GM12878 (cell line): ENCODE data around the gene RBM6. TPM values are rescaled to one million over a fixed set of nuclear protein-coding genes. Genes with fewer than 3 reads are reported as not detected.

Experiments
- ATAC-seq: fragments of 200-7000 bp; cut with Tn5 transposase; 3 replicates; pipeline ENCODE4 v1.9.1; 2020; ENCODE audit warnings: mild to moderate bottlenecking, moderate library complexity
- BruUV-seq: library from RNA; stranded (reverse); fragments of 400-500 nt; replicated peaks from 2 replicates; lab custom pipeline; 2021; lab: Mats Ljungman, UMichigan
- CTCF ChIA-PET: fragments of 300-600 bp; sonication (Branson Sonifier 250); formaldehyde crosslinking; extraction: SDS; loops from one replicate; lab custom pipeline; 2021; ENCODE audit warnings: inconsistent platforms; lab: Yijun Ruan, JAX
- POLR2A ChIA-PET: fragments of 350-600 bp; formaldehyde crosslinking; extraction: SDS; loops from one replicate; lab custom pipeline; 2021; ENCODE audit warnings: inconsistent platforms; lab: Charles Lee
- RAD21 ChIA-PET: fragments of 300-600 bp; sonication (Branson Sonifier 250); formaldehyde crosslinking; loops from one replicate; lab custom pipeline; 2023; ENCODE audit warnings: antibody characterized with exemption; ENCODE audit not compliant: unreplicated experiment; lab: Charles Lee
- SMC1A ChIA-PET: fragments of 300-600 bp; sonication (Branson Sonifier 250); formaldehyde crosslinking; loops from one replicate; lab custom pipeline; 2023; ENCODE audit not compliant: unreplicated experiment, uncharacterized antibody; lab: Charles Lee
- DNase-seq: peaks from one replicate; pipeline ENCODE4 v3.0.0-alpha.2; 2011; ENCODE audit warnings: low read depth, low spot score
- FAIRE-seq: peaks from 3 replicates; lab custom pipeline; 2011; peaks lifted over from hg19 to GRCh38; lab: Jason Lieb, UNC
- H2AFZ ChIP-seq: 2 replicates; pipeline ENCODE4 v1.6.0; 2011; ENCODE audit warnings: low read depth, low read length, control low read depth; ENCODE audit not compliant: control insufficient read depth
- H3K27ac ChIP-seq: 2 replicates; pipeline ENCODE4 v1.5.1; 2011; ENCODE audit warnings: control low read depth; ENCODE audit not compliant: control insufficient read depth, insufficient read depth
- H3K27me3 ChIP-seq, 2 experiments: replicated peaks in 1 of 2; 2 replicates each; pipeline versions ENCODE4 v1.6.0 to v1.6.1; 2011; ENCODE audit warnings: low read length in 1 of 2; ENCODE audit not compliant: control insufficient read depth in 2 of 2, insufficient read depth in 2 of 2
- H3K36me3 ChIP-seq, 2 experiments: 2 replicates each; pipeline ENCODE4 v1.5.1; 2011; ENCODE audit warnings: low read length in 1 of 2; ENCODE audit not compliant: control insufficient read depth in 2 of 2, insufficient read depth in 2 of 2
- H3K4me1 ChIP-seq: 2 replicates; pipeline ENCODE4 v1.6.1; 2011; ENCODE audit warnings: mild to moderate bottlenecking, low read length, moderate library complexity, mixed read lengths; ENCODE audit not compliant: control insufficient read depth, insufficient read depth
- H3K4me2 ChIP-seq: 2 replicates; pipeline ENCODE4 v1.6.0; 2011; ENCODE audit warnings: control low read depth; ENCODE audit not compliant: control insufficient read depth, insufficient read depth
- H3K4me3 ChIP-seq: fragments of 200-600 bp; sonication (generic); 2 replicates; pipeline ENCODE4 v1.5.1; 2016
- H3K79me2 ChIP-seq: 2 replicates; pipeline ENCODE4 v1.6.0; 2011; ENCODE audit warnings: low read length; ENCODE audit not compliant: control insufficient read depth, insufficient read depth
- H3K9ac ChIP-seq: 2 replicates; pipeline ENCODE4 v1.8.0; 2011; ENCODE audit warnings: low read length, control low read depth, mixed read lengths; ENCODE audit not compliant: control insufficient read depth, insufficient read depth
- H3K9me3 ChIP-seq: replicated peaks from 3 replicates; pipeline ENCODE4 v1.5.1; 2011; ENCODE audit warnings: mild to moderate bottlenecking, low read length; ENCODE audit not compliant: control insufficient read depth, insufficient read depth
- H4K20me1 ChIP-seq: 2 replicates; pipeline ENCODE4 v1.6.0; 2011; ENCODE audit not compliant: control insufficient read depth, insufficient read depth
- BACH1 ChIP-seq: fragments of 450-650 bp; IDR thresholded peaks from 2 replicates; pipeline ENCODE4 v1.6.1; 2017; ENCODE audit warnings: mild to moderate bottlenecking, borderline replicate concordance
- BCL11A ChIP-seq: IDR thresholded peaks from 2 replicates; pipeline ENCODE4 v1.6.1; 2011; ENCODE audit warnings: low read depth, low read length
- BMI1 ChIP-seq: fragments of 450-650 bp; IDR thresholded peaks from 2 replicates; pipeline ENCODE4 v1.6.1; 2016; ENCODE audit warnings: mild to moderate bottlenecking, moderate library complexity, borderline replicate concordance
- CHD1 ChIP-seq: IDR thresholded peaks from 2 replicates; pipeline ENCODE4 v1.6.1; 2012; ENCODE audit warnings: low read depth, low read length, improper control_type of control experiment
- GATAD2B ChIP-seq: fragments of 450-650 bp; conservative IDR thresholded peaks from 2 replicates; pipeline ENCODE4 v1.6.1; 2017; ENCODE audit warnings: low read depth, mild to moderate bottlenecking, moderate library complexity
- MEF2B ChIP-seq: fragments of 450-650 bp; IDR thresholded peaks from 2 replicates; pipeline ENCODE4 v1.6.1; 2018; ENCODE audit warnings: mild to moderate bottlenecking, moderate library complexity; ENCODE audit not compliant: partially characterized antibody, poor library complexity, severe bottlenecking
- NR2C2 ChIP-seq: IDR thresholded peaks from 2 replicates; pipeline ENCODE4 v1.6.1; 2011; ENCODE audit warnings: borderline replicate concordance, low read depth; ENCODE audit not compliant: control insufficient read depth, insufficient read length
- RBBP5 ChIP-seq: fragments of 200-600 bp; sonication (generic); conservative IDR thresholded peaks from 2 replicates; pipeline ENCODE4 v1.6.1; 2016
- SIN3A ChIP-seq: IDR thresholded peaks from 2 replicates; pipeline ENCODE4 v1.6.1; 2012; ENCODE audit warnings: low read depth, low read length, improper control_type of control experiment
- SP1 ChIP-seq: IDR thresholded peaks from one replicate; pipeline ENCODE4 v1.6.1; 2011; ENCODE audit warnings: low read depth, low read length
- STAT1 ChIP-seq: fragments of 450-650 bp; conservative IDR thresholded peaks from 2 replicates; pipeline ENCODE4 v1.6.1; 2014; ENCODE audit warnings: antibody characterized with exemption, mild to moderate bottlenecking
- TARDBP ChIP-seq: IDR thresholded peaks from 2 replicates; pipeline ENCODE4 v1.6.1; 2016; ENCODE audit warnings: borderline replicate concordance
- ZBED1 ChIP-seq: IDR thresholded peaks from 2 replicates; pipeline ENCODE4 v1.6.1; 2016; ENCODE audit warnings: borderline replicate concordance
- ZNF207 ChIP-seq: fragments of 450-650 bp; IDR thresholded peaks from 2 replicates; pipeline ENCODE4 v1.6.1; 2014; ENCODE audit warnings: antibody characterized with exemption, mild to moderate bottlenecking, borderline replicate concordance
- WGBS: methylation state at CpG from one replicate; pipeline ENCODE4 v1.1.6; 2016; ENCODE audit warnings: low lambda C conversion rate; ENCODE audit not compliant: insufficient replicate concordance, insufficient coverage; ENCODE audit errors: missing lambda C conversion rate; 5-methylcytosine and 5-hydroxymethylcytosine counted together
- in situ Hi-C: fragments of 300-500 bp; cut with MboI; formaldehyde crosslinking; loops from 9 replicates; pipeline ENCODE4 v1.14.3; 2018; ENCODE audit warnings: mixed read lengths
- intact Hi-C: fragments of 100-400 bp; cut with micrococcal nuclease; formaldehyde crosslinking; loops from one replicate; pipeline ENCODE4 v1.14.2; 2022; ENCODE audit not compliant: unreplicated experiment
- polyA plus RNA-seq, 11 experiments: library from polyadenylated mRNA; depleted of rRNA in 4 of 11; unstranded in 6 of 11; stranded (reverse) in 5 of 11; fragments of >200 nt; fragmentation: Nextera tagmentation in 4 of 11; fragmentation: Illumina TruSeq in 1 of 11; extraction: Ambion mirVana in 4 of 11; extraction: Trizol in 1 of 11; gene quantifications; 1 replicate in 1 of 11; 2 replicates in 10 of 11; pipeline versions ENCODE4 v1.2.1 to v1.2.3, GENCODE V29; 2011 to 2016; ENCODE audit warnings: inconsistent platforms in 2 of 11, missing spikeins in 2 of 11, low read depth in 1 of 11
- total RNA-seq, 4 experiments: library from RNA; depleted of rRNA in 3 of 4; stranded (reverse); fragments of >200 nt in 3 of 4; fragmentation: Illumina TruSeq in 1 of 4; extraction: Trizol in 1 of 4; gene quantifications; 2 replicates each; pipeline versions ENCODE4 v1.2.1 to v1.2.3, GENCODE V29; 2013 to 2021
- TF ChIP-seq, protein P1 (sequence below): IDR thresholded peaks from 2 replicates; pipeline ENCODE4 v1.6.1; 2011; ENCODE audit warnings: mild to moderate bottlenecking, low read depth, low read length, moderate library complexity; ENCODE audit not compliant: insufficient replicate concordance
- TF ChIP-seq, protein P2 (sequence below): fragments of 450-650 bp; IDR thresholded peaks from 2 replicates; pipeline ENCODE4 v1.6.1; 2017; ENCODE audit warnings: mild to moderate bottlenecking, moderate library complexity

Gene RBM6
- total and polyA plus RNA-seq, 10 of the 15 experiments (the other 5 are each of a cell fraction or from before 2014, with no cell fraction given): 45.3 to 103 (median 81.3) TPM

DNA sequence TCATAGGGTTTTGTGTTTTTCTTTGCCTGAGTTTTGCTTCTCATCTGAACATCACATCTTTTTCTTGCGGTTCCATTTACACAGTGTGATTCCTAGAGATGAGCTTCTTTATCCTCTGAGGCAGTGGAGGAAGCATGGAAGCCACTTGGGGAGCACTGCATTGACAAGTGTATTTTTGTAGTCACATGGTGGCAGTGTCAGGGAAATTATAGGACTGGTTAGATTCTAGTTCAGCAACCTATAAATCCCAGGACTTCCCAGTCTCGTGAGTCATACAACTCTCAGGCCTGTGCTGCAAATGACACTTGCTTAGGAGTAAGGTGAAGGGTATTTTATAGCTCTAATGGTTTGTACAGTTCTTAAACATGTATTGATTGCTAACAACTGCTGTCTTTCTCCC, 58.4 kb downstream of the RBM6 start (continued):
- TF ChIP-seq, protein P1, sequence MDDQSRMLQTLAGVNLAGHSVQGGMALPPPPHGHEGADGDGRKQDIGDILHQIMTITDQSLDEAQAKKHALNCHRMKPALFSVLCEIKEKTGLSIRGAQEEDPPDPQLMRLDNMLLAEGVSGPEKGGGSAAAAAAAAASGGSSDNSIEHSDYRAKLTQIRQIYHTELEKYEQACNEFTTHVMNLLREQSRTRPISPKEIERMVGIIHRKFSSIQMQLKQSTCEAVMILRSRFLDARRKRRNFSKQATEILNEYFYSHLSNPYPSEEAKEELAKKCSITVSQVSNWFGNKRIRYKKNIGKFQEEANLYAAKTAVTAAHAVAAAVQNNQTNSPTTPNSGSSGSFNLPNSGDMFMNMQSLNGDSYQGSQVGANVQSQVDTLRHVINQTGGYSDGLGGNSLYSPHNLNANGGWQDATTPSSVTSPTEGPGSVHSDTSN: no peak
- TF ChIP-seq STAT1: no peak
- no peak for TF ChIP-seq ZBED1

GRCh38 chr3:50001511-50001910, 61.6 kb downstream of the RBM6 start:
- Histone ChIP-seq H3K27me3 (no peaks in the 10 kb centered on the region), H3K9ac (no peak overlapping the region), H3K36me3 (peaks cover 0 to 7% of the 10 kb centered on the region in 2 experiments; a peak in 3 of 4 replicates), H3K4me2 (no peak overlapping the region), H3K79me2 (no peaks in the 10 kb centered on the region; the same call in 1 of the 2 replicates), H3K4me3 (no peak overlapping the region), H3K4me1 (no peaks in the 10 kb centered on the region; the same call in 1 of the 2 replicates), H3K9me3 (no peaks in the 10 kb centered on the region), H4K20me1 (peaks cover 4% of the 10 kb centered on the region; the same call in 1 of the 2 replicates), H3K27ac (no peak overlapping the region), H2AFZ (no peak overlapping the region)
- FAIRE-seq: no peak
- SMC1A ChIA-PET: no interaction called here
- no peak for ATAC-seq
- POLR2A ChIA-PET: no interaction called here
- intact Hi-C loops (no loop called here), in situ Hi-C loops (no loop called here)
- no TSS peak for BruUV-seq
- WGBS: 98% methylated on average over 3 of the region's 3 CpGs
- CTCF ChIA-PET: interaction anchor here (0.6 kb wide), 1 partner anchor 32 kb away, joined by 4 read pairs; no protein-coding TSS in a partner anchor
- no peak for DNase-seq
- RAD21 ChIA-PET: no interaction called here
- TF ChIP-seq BMI1: no peak
- no peak for TF ChIP-seq ZNF207
- no peak for TF ChIP-seq CHD1
- no peak for TF ChIP-seq NR2C2
- no peak for TF ChIP-seq GATAD2B
- TF ChIP-seq RBBP5: no peak
- TF ChIP-seq MEF2B: no peak
- no peak for TF ChIP-seq BCL11A
- TF ChIP-seq TARDBP: no peak
- TF ChIP-seq SP1: no peak
- TF ChIP-seq SIN3A: no peak
- TF ChIP-seq, protein P2, sequence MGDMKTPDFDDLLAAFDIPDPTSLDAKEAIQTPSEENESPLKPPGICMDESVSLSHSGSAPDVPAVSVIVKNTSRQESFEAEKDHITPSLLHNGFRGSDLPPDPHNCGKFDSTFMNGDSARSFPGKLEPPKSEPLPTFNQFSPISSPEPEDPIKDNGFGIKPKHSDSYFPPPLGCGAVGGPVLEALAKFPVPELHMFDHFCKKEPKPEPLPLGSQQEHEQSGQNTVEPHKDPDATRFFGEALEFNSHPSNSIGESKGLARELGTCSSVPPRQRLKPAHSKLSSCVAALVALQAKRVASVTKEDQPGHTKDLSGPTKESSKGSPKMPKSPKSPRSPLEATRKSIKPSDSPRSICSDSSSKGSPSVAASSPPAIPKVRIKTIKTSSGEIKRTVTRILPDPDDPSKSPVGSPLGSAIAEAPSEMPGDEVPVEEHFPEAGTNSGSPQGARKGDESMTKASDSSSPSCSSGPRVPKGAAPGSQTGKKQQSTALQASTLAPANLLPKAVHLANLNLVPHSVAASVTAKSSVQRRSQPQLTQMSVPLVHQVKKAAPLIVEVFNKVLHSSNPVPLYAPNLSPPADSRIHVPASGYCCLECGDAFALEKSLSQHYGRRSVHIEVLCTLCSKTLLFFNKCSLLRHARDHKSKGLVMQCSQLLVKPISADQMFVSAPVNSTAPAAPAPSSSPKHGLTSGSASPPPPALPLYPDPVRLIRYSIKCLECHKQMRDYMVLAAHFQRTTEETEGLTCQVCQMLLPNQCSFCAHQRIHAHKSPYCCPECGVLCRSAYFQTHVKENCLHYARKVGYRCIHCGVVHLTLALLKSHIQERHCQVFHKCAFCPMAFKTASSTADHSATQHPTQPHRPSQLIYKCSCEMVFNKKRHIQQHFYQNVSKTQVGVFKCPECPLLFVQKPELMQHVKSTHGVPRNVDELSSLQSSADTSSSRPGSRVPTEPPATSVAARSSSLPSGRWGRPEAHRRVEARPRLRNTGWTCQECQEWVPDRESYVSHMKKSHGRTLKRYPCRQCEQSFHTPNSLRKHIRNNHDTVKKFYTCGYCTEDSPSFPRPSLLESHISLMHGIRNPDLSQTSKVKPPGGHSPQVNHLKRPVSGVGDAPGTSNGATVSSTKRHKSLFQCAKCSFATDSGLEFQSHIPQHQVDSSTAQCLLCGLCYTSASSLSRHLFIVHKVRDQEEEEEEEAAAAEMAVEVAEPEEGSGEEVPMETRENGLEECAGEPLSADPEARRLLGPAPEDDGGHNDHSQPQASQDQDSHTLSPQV: no peak
- no peak for TF ChIP-seq BACH1
